RWPE1 (cell line): ENCODE data around the gene FSD1.
"Not testable (repeated sequence)": the region's sequence is repeated elsewhere in the genome, so short reads cannot be mapped to it uniquely, and the experiment has no call there.

Experiments used
- CTCF ChIA-PET: fragments of 350-600 bp; sonication (Branson Sonifier 250); formaldehyde crosslinking; extraction: SDS; loops from one replicate; lab custom pipeline; 2021; lab: Yijun Ruan, JAX
- POLR2A ChIA-PET: fragments of 400-600 bp; formaldehyde crosslinking; extraction: SDS; loops from one replicate; lab custom pipeline; 2020; ENCODE audit warnings: antibody characterized with exemption; ENCODE audit not compliant: low non-redundant PET; lab: Yijun Ruan, JAX
- DNase-seq: peaks from one replicate; pipeline ENCODE4 v3.0.0; 2012; ENCODE audit warnings: low spot score
- H3K27ac ChIP-seq: fragments of 450-650 bp; 2 replicates; pipeline ENCODE4 v1.5.1; 2017
- CTCF ChIP-seq: fragments of 450-650 bp; conservative IDR thresholded peaks from 2 replicates; pipeline ENCODE4 v1.5.1; 2017; ENCODE audit warnings: low read depth, mild to moderate bottlenecking

FSD1 gene

GRCh38 chr19:4284176-4284958 is 20.0 kb upstream of the FSD1 start:
- ChIA-PET CTCF (interaction anchor here (0.8 to 1.2 kb wide), 2 partner anchors 17 to 68 kb away, joined by 3 to 4 read pairs; no protein-coding TSS in a partner anchor), POLR2A (no interaction called here)
- TF ChIP-seq CTCF: no peak
- DNase-seq: peak; percentile 88
- H3K27ac ChIP-seq: no peak overlapping the region

- CTCF ChIA-PET: interaction anchor here (0.8 to 1.2 kb wide), 2 partner anchors 17 to 68 kb away, joined by 3 to 4 read pairs; no protein-coding TSS in a partner anchor
- no peak for TF ChIP-seq CTCF
Observed at GRCh38 chr19:4284974-4285373, 19.4 kb upstream of the FSD1 start.

GRCh38 chr19:4286141-4286540 is 18.3 kb upstream of the FSD1 start:
- DNase-seq, CTCF ChIA-PET, H3K27ac ChIP-seq: not testable (repeated sequence)
- POLR2A ChIA-PET: interaction anchor here (0.6 kb wide), 1 partner anchor 201 kb away, joined by 3 read pairs; no protein-coding TSS in a partner anchor

More at GRCh38 chr19:4284974-4285373, 19.4 kb upstream of the FSD1 start:
- POLR2A ChIA-PET: no interaction called here
- no peak overlapping the region for H3K27ac ChIP-seq
- DNase-seq: no peak

GRCh38 chr19:4288091-4288777 is 16.2 kb upstream of the FSD1 start:
- CTCF ChIA-PET: interaction anchor here (0.6 kb wide), 1 partner anchor 52 kb away, joined by 3 read pairs; no protein-coding TSS in a partner anchor
- no peak overlapping the region for H3K27ac ChIP-seq
- no peak for TF ChIP-seq CTCF
- POLR2A ChIA-PET: no interaction called here
- peak; percentile 42 for DNase-seq

GRCh38 chr19:4291184-4291732 is 13.1 kb upstream of the FSD1 start:
- no peak for DNase-seq
- CTCF ChIA-PET: interaction anchor here (0.6 kb wide), 1 partner anchor 137 kb away, joined by 5 read pairs; no protein-coding TSS in a partner anchor
- POLR2A ChIA-PET: no interaction called here
- no peak overlapping the region for H3K27ac ChIP-seq
- TF ChIP-seq CTCF: no peak

GRCh38 chr19:4292515-4292914 is 11.9 kb upstream of the FSD1 start:
- no peak for TF ChIP-seq CTCF
- POLR2A ChIA-PET: no interaction called here
- H3K27ac ChIP-seq: no peak overlapping the region
- DNase-seq: no peak
- CTCF ChIA-PET: interaction anchor here (0.5 kb wide), 1 partner anchor 273 kb away, joined by 3 read pairs; no protein-coding TSS in a partner anchor
